HepG2 (cell line): ENCODE data around the gene MBD4. TPM values are rescaled to one million over a fixed set of nuclear protein-coding genes. Genes with fewer than 3 reads are reported as not detected.
A peak's percentile ranks its signal among the peaks of the same experiment; 100 is the strongest.

Experiments
- ERF ChIP-seq: IDR thresholded peaks from 2 replicates; pipeline ENCODE4 v1.6.1; 2018; ENCODE audit warnings: missing biosample characterization, missing genetic modification reagents
- HNF1B ChIP-seq: sonication (generic); formaldehyde crosslinking; IDR thresholded peaks from 2 replicates; pipeline ENCODE4 v1.5.1; 2020; ENCODE audit warnings: mild to moderate bottlenecking, moderate library complexity, missing genetic modification reagents
- MATR3 ChIP-seq: sonication (generic); formaldehyde crosslinking; IDR thresholded peaks from 2 replicates; pipeline ENCODE4 v1.4.0; 2020; ENCODE audit warnings: missing genetic modification reagents
- MLX ChIP-seq: IDR thresholded peaks from 2 replicates; pipeline ENCODE4 v1.6.1; 2016
- NONO ChIP-seq, 2 experiments: fragments of 450-650 bp in 1 of 2; sonication (generic) in 1 of 2; formaldehyde crosslinking in 1 of 2; IDR thresholded peaks in 1 of 2; conservative IDR thresholded peaks in 1 of 2; 2 replicates each; pipeline versions ENCODE4 v1.6.1 to v1.8.0; 2017 to 2022; ENCODE audit warnings: mild to moderate bottlenecking in 1 of 2, missing genetic modification reagents in 1 of 2, moderate library complexity in 1 of 2
- PHF8 ChIP-seq: sonication (generic); formaldehyde crosslinking; IDR thresholded peaks from 2 replicates; pipeline ENCODE4 v1.5.0; 2020; ENCODE audit warnings: missing genetic modification reagents
- RBFOX2 ChIP-seq: fragments of 200-400 bp; formaldehyde crosslinking; IDR thresholded peaks from 2 replicates; pipeline ENCODE4 v1.6.1; 2017; ENCODE audit warnings: low read depth, mild to moderate bottlenecking, low read length
- REXO4 ChIP-seq: sonication (generic); formaldehyde crosslinking; IDR thresholded peaks from 2 replicates; pipeline ENCODE4 v1.8.0; 2022; ENCODE audit warnings: missing genetic modification reagents, mild to moderate bottlenecking, borderline replicate concordance
- SMC3 ChIP-seq: IDR thresholded peaks from 2 replicates; pipeline ENCODE4 v1.6.1; 2011; ENCODE audit warnings: low read length, improper control_type of control experiment
- SP140L ChIP-seq: sonication (generic); formaldehyde crosslinking; IDR thresholded peaks from 2 replicates; pipeline ENCODE4 v1.4.0; 2020; ENCODE audit warnings: missing genetic modification reagents, borderline replicate concordance
- THAP7 ChIP-seq: sonication (generic); formaldehyde crosslinking; IDR thresholded peaks from 2 replicates; pipeline ENCODE4 v1.8.1; 2023; ENCODE audit warnings: mild to moderate bottlenecking, missing genetic modification reagents
- UBTF ChIP-seq: sonication (generic); formaldehyde crosslinking; IDR thresholded peaks from 2 replicates; pipeline ENCODE4 v1.4.0; 2020; ENCODE audit warnings: mild to moderate bottlenecking, missing genetic modification reagents
- ZNF143 ChIP-seq: sonication (generic); formaldehyde crosslinking; IDR thresholded peaks from 2 replicates; pipeline ENCODE4 v1.4.0; 2020; ENCODE audit warnings: missing genetic modification reagents
- ZNF160 ChIP-seq: sonication (generic); formaldehyde crosslinking; IDR thresholded peaks from 2 replicates; pipeline ENCODE4 v1.8.0; 2022; ENCODE audit warnings: mild to moderate bottlenecking, inconsistent platforms, missing genetic modification reagents
- ZNF225 ChIP-seq: sonication (generic); formaldehyde crosslinking; IDR thresholded peaks from 2 replicates; pipeline ENCODE4 v1.4.0; 2020; ENCODE audit warnings: mild to moderate bottlenecking, missing genetic modification reagents
- ZNF263 ChIP-seq: sonication (generic); formaldehyde crosslinking; IDR thresholded peaks from 2 replicates; pipeline ENCODE4 v1.4.0; 2020; ENCODE audit warnings: missing genetic modification reagents
- ZNF432 ChIP-seq: sonication (generic); formaldehyde crosslinking; IDR thresholded peaks from 2 replicates; pipeline ENCODE4 v1.5.0; 2020; ENCODE audit warnings: missing genetic modification reagents, mild to moderate bottlenecking, borderline replicate concordance
- ZNF570 ChIP-seq: sonication (generic); formaldehyde crosslinking; IDR thresholded peaks from 2 replicates; pipeline ENCODE4 v1.4.0; 2020; ENCODE audit warnings: mild to moderate bottlenecking, missing genetic modification reagents, borderline replicate concordance
- ZNF574 ChIP-seq: sonication (generic); formaldehyde crosslinking; IDR thresholded peaks from 2 replicates; pipeline ENCODE4 v1.4.0; 2020; ENCODE audit warnings: missing genetic modification reagents
- ZNF678 ChIP-seq: sonication (generic); formaldehyde crosslinking; IDR thresholded peaks from 2 replicates; pipeline ENCODE4 v1.4.0; 2020; ENCODE audit warnings: mild to moderate bottlenecking, missing genetic modification reagents
- ZNF746 ChIP-seq: sonication (generic); formaldehyde crosslinking; IDR thresholded peaks from 2 replicates; pipeline ENCODE4 v1.8.0; 2022; ENCODE audit warnings: mild to moderate bottlenecking, missing genetic modification reagents
- polyA plus RNA-seq, 8 experiments: library from polyadenylated mRNA; depleted of rRNA in 3 of 8; stranded (reverse) in 7 of 8; unstranded in 1 of 8; fragments of >200 nt; fragmentation: Illumina TruSeq in 4 of 8; extraction: Trizol in 4 of 8; gene quantifications; 2 replicates each; pipeline versions ENCODE4 v1.2.1 to v1.2.3, GENCODE V29; 2011 to 2016; ENCODE audit warnings: low read depth in 4 of 8, missing spikeins in 1 of 8, mixed read lengths in 1 of 8; ENCODE audit not compliant: insufficient read depth in 1 of 8
- total RNA-seq, 5 experiments: library from RNA; depleted of rRNA; stranded (reverse); fragments of >200 nt; fragmentation: Illumina TruSeq; extraction: Trizol; gene quantifications; 2 replicates each; pipeline ENCODE4 v1.2.3, GENCODE V29; 2016; ENCODE audit warnings: low read depth in 1 of 5

The MBD4 gene
- total and polyA plus RNA-seq, 2 of the 13 experiments (the other 11 are each of a cell fraction or from before 2014, with no cell fraction given): 14.9 to 25.3 TPM

GRCh38 chr3:129439817-129440617 lies at the start of gene MBD4, which contains the start of gene IFT122 (continued):
- TF ChIP-seq THAP7 (CRISPR knock-in tag): peak; percentile 82; the same call in 1 of the 2 replicates
- TF ChIP-seq RBFOX2: peak; percentile 83
- TF ChIP-seq HNF1B (CRISPR knock-in tag): peak; percentile 82; the same call in 1 of the 2 replicates
- no peak for TF ChIP-seq NONO (IDR thresholded peaks at IDR 0.05)
- peak; percentile 81 for TF ChIP-seq NONO (CRISPR knock-in tag; conservative IDR thresholded peaks at IDR 0.05)
- no peak for TF ChIP-seq ZNF143 (CRISPR knock-in tag)
- TF ChIP-seq ZNF570: no peak
- TF ChIP-seq ZNF746 (CRISPR knock-in tag): 0 out of 2 replicates have a peak, but pooled peaks have one; percentile 4
- TF ChIP-seq SMC3: no peak; the same call in 1 of the 2 replicates
- TF ChIP-seq ZNF574: peak; percentile 69
- no peak for TF ChIP-seq MATR3 (CRISPR knock-in tag)
- peak; percentile 55; the same call in 1 of the 2 replicates for TF ChIP-seq ZNF225 (CRISPR knock-in tag)
- TF ChIP-seq ZNF678 (CRISPR knock-in tag): 0 out of 2 replicates have a peak, but pooled peaks have one; percentile 2
- peak; percentile 83 for TF ChIP-seq ZNF263
- TF ChIP-seq ZNF432: no peak
- no peak for TF ChIP-seq MLX
- TF ChIP-seq PHF8 (CRISPR knock-in tag): peak; percentile 88
- TF ChIP-seq UBTF (CRISPR knock-in tag): peak; percentile 86
- peak; percentile 30; the same call in 1 of the 2 replicates for TF ChIP-seq REXO4 (CRISPR knock-in tag)
- TF ChIP-seq ZNF160 (CRISPR knock-in tag): 0 out of 2 replicates have a peak, but pooled peaks have one; percentile 62
- TF ChIP-seq ERF: peak; percentile 18; the same call in 1 of the 2 replicates
- TF ChIP-seq SP140L (CRISPR knock-in tag): no peak
